ENCODE data around the gene TGFBRAP1.

DNA sequence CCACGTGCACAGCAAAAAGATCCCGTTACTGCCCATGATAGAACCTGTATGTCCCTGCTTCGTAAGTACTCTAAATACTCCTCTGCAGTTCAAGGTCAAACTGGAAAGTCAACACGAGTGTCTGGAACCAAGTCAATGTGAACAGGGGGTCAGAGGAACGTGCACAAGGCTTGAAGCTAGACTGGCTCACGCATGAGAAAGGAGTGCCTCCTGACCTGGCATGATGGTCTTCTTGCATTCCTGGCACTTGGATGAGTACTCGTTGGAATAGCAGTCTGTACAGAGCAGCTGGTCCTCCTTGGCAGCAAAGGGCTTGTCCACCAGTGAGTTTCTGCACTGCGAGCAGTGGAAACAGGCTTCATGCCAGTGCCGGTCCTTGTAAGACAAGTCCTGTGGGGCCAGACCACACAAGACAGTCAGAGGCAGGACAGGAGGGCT, 43.8 kb upstream of the TGFBRAP1 start:
- TF ChIP-seq, protein P1, sequence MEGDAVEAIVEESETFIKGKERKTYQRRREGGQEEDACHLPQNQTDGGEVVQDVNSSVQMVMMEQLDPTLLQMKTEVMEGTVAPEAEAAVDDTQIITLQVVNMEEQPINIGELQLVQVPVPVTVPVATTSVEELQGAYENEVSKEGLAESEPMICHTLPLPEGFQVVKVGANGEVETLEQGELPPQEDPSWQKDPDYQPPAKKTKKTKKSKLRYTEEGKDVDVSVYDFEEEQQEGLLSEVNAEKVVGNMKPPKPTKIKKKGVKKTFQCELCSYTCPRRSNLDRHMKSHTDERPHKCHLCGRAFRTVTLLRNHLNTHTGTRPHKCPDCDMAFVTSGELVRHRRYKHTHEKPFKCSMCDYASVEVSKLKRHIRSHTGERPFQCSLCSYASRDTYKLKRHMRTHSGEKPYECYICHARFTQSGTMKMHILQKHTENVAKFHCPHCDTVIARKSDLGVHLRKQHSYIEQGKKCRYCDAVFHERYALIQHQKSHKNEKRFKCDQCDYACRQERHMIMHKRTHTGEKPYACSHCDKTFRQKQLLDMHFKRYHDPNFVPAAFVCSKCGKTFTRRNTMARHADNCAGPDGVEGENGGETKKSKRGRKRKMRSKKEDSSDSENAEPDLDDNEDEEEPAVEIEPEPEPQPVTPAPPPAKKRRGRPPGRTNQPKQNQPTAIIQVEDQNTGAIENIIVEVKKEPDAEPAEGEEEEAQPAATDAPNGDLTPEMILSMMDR (IDR thresholded peaks at IDR 0.05; ENCODE audit: poor library complexity) = no peak
- no peak for TF ChIP-seq EZH2 (IDR thresholded peaks at IDR 0.05; ENCODE audit: borderline replicate concordance)

Measured in hepatocyte (in vitro differentiated cells).